ENCODE data around the gene NFIB.

NFIB gene

GRCh38 chr9:14345354-14346230 lies 31.7 kb upstream of the NFIB start:
- DNase-seq (ENCODE audit: low read depth, low spot score), result no peak

- DNase-seq (ENCODE audit: low read depth, low spot score), result no peak
Observed at GRCh38 chr9:14344941-14345353, 31.0 kb upstream of the NFIB start.

GRCh38 chr9:14344053-14344524 lies 30.1 kb upstream of the NFIB start:
- DNase-seq (ENCODE audit: low read depth, low spot score), result no peak

GRCh38 chr9:14343261-14344031 lies 29.5 kb upstream of the NFIB start:
- no peak for DNase-seq (ENCODE audit: low read depth, low spot score)

- no peak for DNase-seq (ENCODE audit: low read depth, low spot score)
Observed at GRCh38 chr9:14342736-14343135, 28.8 kb upstream of the NFIB start.

- DNase-seq (ENCODE audit: low read depth, low spot score), result no peak
Observed at GRCh38 chr9:14341437-14342122, 27.6 kb upstream of the NFIB start.

GRCh38 chr9:14340994-14341393 lies 27.1 kb upstream of the NFIB start:
- DNase-seq (ENCODE audit: low read depth, low spot score), result no peak

- no peak for DNase-seq (ENCODE audit: low read depth, low spot score)
Observed at GRCh38 chr9:14340219-14340873, 26.4 kb upstream of the NFIB start.

- DNase-seq (ENCODE audit: low read depth, low spot score), result no peak
Observed at GRCh38 chr9:14339746-14340145, 25.8 kb upstream of the NFIB start.

GRCh38 chr9:14337615-14338014 lies 23.7 kb upstream of the NFIB start:
- no peak for DNase-seq (ENCODE audit: low read depth, low spot score)

- no peak for DNase-seq (ENCODE audit: low read depth, low spot score)
Observed at GRCh38 chr9:14336244-14336643, 22.3 kb upstream of the NFIB start.

- DNase-seq (ENCODE audit: low read depth, low spot score), result no peak
Observed at GRCh38 chr9:14331120-14331519, 17.2 kb upstream of the NFIB start.

GRCh38 chr9:14327036-14327435 lies 13.1 kb upstream of the NFIB start:
- DNase-seq (ENCODE audit: low read depth, low spot score), result no peak

- DNase-seq (ENCODE audit: low read depth, low spot score), result no peak
Observed at GRCh38 chr9:14326264-14326826, 12.4 kb upstream of the NFIB start.

- no peak for DNase-seq (ENCODE audit: low read depth, low spot score)
Observed at GRCh38 chr9:14325147-14325546, 11.2 kb upstream of the NFIB start.

- DNase-seq (ENCODE audit: low read depth, low spot score), result no peak
Observed at GRCh38 chr9:14323985-14324650, 10.2 kb upstream of the NFIB start.

GRCh38 chr9:14323083-14323971 lies 9.4 kb upstream of the NFIB start:
- DNase-seq (ENCODE audit: low read depth, low spot score), result no peak

- DNase-seq (ENCODE audit: low read depth, low spot score), result peak; percentile 15
Observed at GRCh38 chr9:14322211-14323082, 8.5 kb upstream of the NFIB start.

All from activated CD4-positive, CD25-positive, alpha-beta regulatory T cell treated with anti-CD3 and anti-CD28 coated beads, Interleukin-2, amount 50 U/mL, for 16 hours (primary cell).